Measurements from ENCODE around the gene RAB27A.
"Not testable (repeated sequence)": the region's sequence is repeated elsewhere in the genome, so short reads cannot be mapped to it uniquely, and the experiment has no call there.

The RAB27A gene

GRCh38 chr15:55252201-55252600 lies 37.4 kb downstream of the RAB27A start:
- in situ Hi-C loops (cut with MboI; ENCODE audit: low sequenced_read_pairs), result not testable (repeated sequence)

GRCh38 chr15:55250941-55251340 lies 38.7 kb downstream of the RAB27A start:
- in situ Hi-C loops (cut with MboI; ENCODE audit: low sequenced_read_pairs), result no loop called here

DNA sequence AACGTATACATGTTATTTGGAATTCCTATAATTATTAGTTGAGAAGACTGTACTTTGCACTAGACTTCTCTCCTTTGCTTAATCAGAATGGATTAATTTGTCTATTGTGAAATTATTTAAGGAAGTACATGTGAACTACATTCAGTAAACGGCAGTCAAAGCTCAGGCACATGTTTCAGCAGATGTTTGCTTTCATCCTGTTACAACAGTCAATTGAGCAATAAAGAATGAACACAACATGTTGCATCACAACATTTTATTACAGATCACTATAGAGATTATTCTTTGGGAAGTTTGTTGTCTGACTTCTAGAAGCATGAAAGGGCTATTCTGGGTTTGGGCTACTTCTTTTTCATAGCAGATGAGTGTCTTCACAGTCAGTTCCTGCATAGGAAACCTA lies 39.2 kb downstream of the RAB27A start:
- in situ Hi-C loops (cut with MboI; ENCODE audit: low sequenced_read_pairs), result no loop called here

DNA sequence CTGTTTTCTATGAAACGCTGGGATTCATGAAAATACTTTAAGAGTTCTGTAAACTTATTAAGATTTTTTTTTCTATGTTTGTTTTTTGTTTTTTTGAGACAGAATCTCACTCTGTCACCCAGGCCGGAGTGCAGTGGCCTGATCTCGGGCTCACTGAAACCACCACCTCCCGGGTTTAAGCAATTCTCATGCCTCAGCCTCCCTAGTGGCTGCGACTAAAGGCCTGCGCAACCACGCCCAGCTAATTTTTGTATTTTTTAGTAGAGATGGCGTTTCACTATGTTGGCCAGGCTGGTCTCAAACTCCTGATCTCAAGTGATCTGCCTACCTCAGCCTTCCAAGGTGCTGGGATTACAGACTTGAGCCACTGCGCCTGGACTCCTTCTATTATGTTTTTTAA lies 39.7 kb downstream of the RAB27A start:
- in situ Hi-C loops (cut with MboI; ENCODE audit: low sequenced_read_pairs), result not testable (repeated sequence)

DNA sequence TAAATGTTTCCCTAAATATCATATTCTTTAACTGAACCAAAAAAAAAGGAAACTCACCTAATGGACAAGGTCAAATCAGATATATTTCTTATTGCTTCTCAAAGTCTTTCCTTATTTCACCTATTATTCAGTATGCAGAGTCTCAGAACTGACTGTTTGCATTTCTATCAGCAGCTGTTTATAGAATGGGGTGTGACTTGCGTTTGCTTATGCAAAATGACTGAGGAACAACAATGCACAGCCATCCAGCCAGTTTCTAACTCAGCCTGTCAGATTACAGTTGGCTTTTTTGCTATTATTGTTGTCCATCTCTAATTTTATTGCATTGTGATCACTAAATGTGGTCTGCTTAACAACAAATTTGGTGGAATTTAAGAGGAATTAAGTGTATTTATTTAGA lies 40.7 kb downstream of the RAB27A start:
- in situ Hi-C loops (cut with MboI; ENCODE audit: low sequenced_read_pairs), result no loop called here

GRCh38 chr15:55247766-55248427 lies 41.7 kb downstream of the RAB27A start:
- in situ Hi-C loops (cut with MboI; ENCODE audit: low sequenced_read_pairs), result no loop called here

- in situ Hi-C loops (cut with MboI; ENCODE audit: low sequenced_read_pairs), result no loop called here
These were observed 42.3 kb downstream of the RAB27A start for GRCh38 chr15:55247311-55247710.

DNA sequence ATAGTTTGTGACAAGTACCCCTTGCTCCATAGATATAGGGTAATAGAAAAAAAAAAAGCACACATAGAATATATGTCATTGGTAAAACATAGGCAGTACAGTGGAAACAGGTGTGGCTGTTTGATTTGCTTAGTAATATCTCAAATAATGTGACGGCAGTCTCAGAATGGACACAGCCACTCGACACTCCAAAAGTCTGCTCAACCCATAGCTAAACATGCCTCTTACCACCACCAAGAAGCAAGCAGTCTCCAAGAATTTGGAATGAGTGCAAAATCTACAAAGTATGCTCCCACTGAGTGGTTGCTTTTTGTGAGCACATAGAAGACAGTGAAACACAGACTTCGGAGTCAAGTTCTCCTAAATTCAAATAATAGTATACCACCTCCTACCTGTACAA lies 43.0 kb downstream of the RAB27A start:
- in situ Hi-C loops (cut with MboI; ENCODE audit: low sequenced_read_pairs), result no loop called here

GRCh38 chr15:55245059-55245458 lies 44.6 kb downstream of the RAB27A start:
- in situ Hi-C loops (cut with MboI; ENCODE audit: low sequenced_read_pairs), result no loop called here

- in situ Hi-C loops (cut with MboI; ENCODE audit: low sequenced_read_pairs), result no loop called here
These were observed 47.7 kb downstream of the RAB27A start for GRCh38 chr15:55241891-55242290.

DNA sequence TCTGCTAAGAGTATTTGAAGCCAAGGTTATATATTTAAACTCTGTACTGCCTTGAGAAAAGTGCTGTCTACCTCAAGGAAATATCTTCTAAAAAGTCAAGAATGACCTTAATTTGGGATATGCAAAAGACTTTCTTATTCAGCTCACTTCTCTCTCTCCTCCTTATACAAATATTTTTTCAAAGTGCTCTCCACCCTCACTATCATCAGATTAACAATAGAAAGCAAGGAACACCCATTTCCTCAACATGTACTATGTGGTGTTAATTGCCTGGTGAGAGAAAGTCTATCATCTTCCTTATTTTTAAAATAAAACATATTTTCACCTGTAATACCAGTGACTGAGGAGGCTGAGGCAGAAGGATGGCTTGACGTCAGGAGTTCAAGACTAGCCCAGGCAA lies 48.4 kb downstream of the RAB27A start:
- in situ Hi-C loops (cut with MboI; ENCODE audit: low sequenced_read_pairs), result no loop called here

DNA sequence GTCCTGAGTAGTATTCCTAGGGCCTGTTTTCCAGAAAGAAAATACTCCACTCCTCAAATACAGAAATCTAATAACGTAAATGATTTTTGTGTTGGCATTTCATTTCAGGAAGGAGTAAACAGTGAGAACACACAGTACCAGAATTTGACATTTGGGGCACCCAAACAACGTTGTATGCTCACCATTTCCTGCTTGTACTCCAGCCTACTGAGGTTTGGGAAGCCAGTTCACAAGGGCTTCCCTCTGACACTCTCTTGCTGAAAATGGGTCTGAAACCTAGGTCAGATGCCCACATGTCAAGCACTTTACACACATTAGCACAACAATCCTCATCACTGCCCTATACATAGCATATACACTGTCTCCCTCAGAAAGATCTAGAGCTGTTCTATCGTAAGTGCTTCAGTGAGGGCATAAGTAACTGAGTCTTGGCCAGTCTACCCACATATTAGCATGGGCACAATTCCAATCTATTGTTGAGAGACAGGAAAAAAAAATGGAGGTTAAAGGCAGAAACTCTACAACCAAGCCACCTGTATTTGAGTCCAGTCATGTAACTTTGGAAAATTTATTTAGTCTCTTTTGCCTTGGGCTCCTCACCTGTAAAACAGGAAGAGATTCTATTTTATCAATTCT lies 49.4 kb downstream of the RAB27A start:
- in situ Hi-C loops (cut with MboI; ENCODE audit: low sequenced_read_pairs), result no loop called here

GRCh38 chr15:55239440-55240124 lies 50.0 kb downstream of the RAB27A start:
- in situ Hi-C loops (cut with MboI; ENCODE audit: low sequenced_read_pairs), result no loop called here

GRCh38 chr15:55238877-55239276 lies 50.7 kb downstream of the RAB27A start:
- in situ Hi-C loops (cut with MboI; ENCODE audit: low sequenced_read_pairs), result no loop called here

DNA sequence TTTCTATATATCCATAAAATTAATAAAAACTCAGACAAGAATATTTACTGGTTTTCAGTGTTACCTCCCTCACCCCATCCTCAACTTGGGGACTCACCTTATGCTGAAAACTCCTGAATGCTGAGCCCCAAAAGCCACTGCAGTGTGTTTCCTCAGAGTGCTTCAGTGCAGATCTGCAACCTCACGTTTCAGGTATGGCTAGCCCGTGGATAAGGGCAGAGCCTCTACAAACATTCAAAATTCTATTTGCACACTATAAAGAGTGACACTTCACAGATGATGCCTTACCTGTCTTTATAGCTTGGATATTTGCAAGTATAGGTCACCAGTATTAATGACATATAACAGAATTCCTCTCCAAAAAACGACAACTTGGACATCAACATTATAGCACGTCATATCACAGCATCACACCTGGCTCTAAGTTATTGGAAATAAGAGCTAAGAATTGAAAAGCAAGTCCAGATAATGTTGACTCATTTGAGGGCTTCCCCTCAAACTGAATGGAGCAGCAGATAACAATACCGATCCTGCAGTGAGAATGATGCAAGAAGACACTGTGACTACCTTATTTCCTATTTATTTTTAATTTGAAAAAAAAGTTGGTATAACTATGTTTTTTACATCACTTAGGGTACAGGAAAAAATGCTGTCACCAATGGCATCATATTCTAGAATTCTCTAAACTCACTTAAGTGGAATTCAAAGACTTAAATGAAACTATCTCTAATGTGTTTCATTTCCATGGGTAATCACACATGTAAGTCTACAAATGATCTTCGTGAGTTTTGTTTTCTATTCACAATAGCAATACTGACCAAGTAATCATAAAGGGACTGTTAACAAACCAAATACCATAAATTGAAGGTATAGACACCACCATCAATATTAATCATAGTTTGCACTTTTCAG lies 52.1 kb downstream of the RAB27A start:
- in situ Hi-C loops (cut with MboI; ENCODE audit: low sequenced_read_pairs), result no loop called here

- in situ Hi-C loops (cut with MboI; ENCODE audit: low sequenced_read_pairs), result no loop called here
These were observed 54.0 kb downstream of the RAB27A start for GRCh38 chr15:55235546-55236036.

GRCh38 chr15:55234800-55235104 lies 54.9 kb downstream of the RAB27A start:
- in situ Hi-C loops (cut with MboI; ENCODE audit: low sequenced_read_pairs), result no loop called here

DNA sequence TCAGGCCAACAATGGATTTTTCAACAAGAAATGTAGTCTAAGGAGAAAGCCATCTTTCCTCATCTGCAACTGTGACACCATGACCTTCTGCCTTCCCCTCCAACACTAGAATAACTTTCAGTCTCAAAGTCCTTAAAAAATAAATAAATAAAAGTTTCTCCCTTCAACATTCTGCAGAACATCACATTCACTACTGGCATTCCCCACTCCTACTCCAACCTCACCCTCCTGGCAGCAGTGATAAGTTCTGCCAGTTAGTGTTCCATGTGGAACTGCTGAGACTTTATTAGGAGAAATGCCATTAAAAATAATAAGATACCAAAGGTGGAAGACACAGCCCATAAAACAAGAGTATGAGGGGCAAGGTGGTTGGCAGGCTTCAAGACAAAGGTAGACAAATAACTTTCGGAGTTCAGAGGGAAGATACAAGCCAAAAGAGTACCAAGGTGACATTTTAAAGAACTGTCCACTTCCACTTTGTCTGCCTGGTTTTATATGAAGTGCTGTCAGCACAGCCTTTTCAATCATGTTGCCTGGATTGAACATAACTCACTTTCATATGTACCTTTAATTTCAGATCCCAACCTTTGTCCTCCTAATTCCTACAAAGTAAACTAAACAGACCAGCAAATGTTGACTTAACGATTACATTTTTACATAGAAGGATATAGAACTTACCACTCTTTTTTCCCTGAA lies 55.4 kb downstream of the RAB27A start:
- in situ Hi-C loops (cut with MboI; ENCODE audit: low sequenced_read_pairs), result no loop called here

GRCh38 chr15:55231455-55231854 lies 58.2 kb downstream of the RAB27A start:
- in situ Hi-C loops (cut with MboI; ENCODE audit: low sequenced_read_pairs), result no loop called here

DNA sequence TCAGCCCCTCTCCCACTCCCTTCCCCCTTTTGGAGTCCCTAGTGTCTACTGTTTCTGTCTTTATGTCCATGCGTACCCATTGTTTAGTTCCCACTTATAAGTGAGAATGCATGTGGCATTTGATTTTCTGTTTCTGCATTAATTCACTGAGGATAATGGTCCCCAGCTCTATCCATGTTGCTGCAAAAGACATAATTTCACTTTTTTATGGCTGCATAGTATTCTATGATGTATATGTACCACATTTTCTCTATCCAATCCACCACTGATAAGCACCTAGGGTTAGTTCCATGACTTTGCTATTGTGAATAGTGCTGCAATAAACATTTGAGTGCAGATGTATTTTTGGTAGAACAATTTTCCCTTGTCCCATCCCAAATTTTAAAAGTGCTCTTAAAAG lies 58.7 kb downstream of the RAB27A start:
- in situ Hi-C loops (cut with MboI; ENCODE audit: low sequenced_read_pairs), result no loop called here

Measured in hTERT RPE-1 (cell line).